ENCODE results near the gene NARS2. TPM values are rescaled to one million over a fixed set of nuclear protein-coding genes. Genes with fewer than 3 reads are reported as not detected.
"Not testable (repeated sequence)": the region's sequence is repeated elsewhere in the genome, so short reads cannot be mapped to it uniquely, and the experiment has no call there.

The NARS2 gene
- total RNA-seq, 1 experiment from 2014 or later: 23.4 TPM

GRCh38 chr11:78492973-78493372 is 81.7 kb downstream of the NARS2 start:
- DNase-seq (ENCODE audit: low read depth): no peak

GRCh38 chr11:78489184-78489583 is 85.5 kb downstream of the NARS2 start:
- DNase-seq (ENCODE audit: low read depth): no peak

GRCh38 chr11:78478536-78478935 is 96.1 kb downstream of the NARS2 start:
- no peak for DNase-seq (ENCODE audit: low read depth)

GRCh38 chr11:78476066-78476465 is 98.6 kb downstream of the NARS2 start:
- peak; percentile 52 for DNase-seq (ENCODE audit: low read depth)

- DNase-seq (ENCODE audit: low read depth): no peak
Measured at GRCh38 chr11:78474451-78474850, 100.2 kb downstream of the NARS2 start.

- no peak for DNase-seq (ENCODE audit: low read depth)
Measured at GRCh38 chr11:78472905-78473304, 101.8 kb downstream of the NARS2 start.

GRCh38 chr11:78472382-78472781 is 102.3 kb downstream of the NARS2 start:
- no peak for DNase-seq (ENCODE audit: low read depth)

- DNase-seq (ENCODE audit: low read depth): no peak
Measured at GRCh38 chr11:78470861-78471442, 103.7 kb downstream of the NARS2 start.

- no peak for DNase-seq (ENCODE audit: low read depth)
Measured at GRCh38 chr11:78469896-78470295, 104.8 kb downstream of the NARS2 start.

GRCh38 chr11:78467931-78468330 is 106.7 kb downstream of the NARS2 start:
- no peak for DNase-seq (ENCODE audit: low read depth)

GRCh38 chr11:78467370-78467769 is 107.3 kb downstream of the NARS2 start:
- DNase-seq (ENCODE audit: low read depth): no peak

GRCh38 chr11:78465169-78465942 is 109.3 kb downstream of the NARS2 start:
- DNase-seq (ENCODE audit: low read depth): no peak

GRCh38 chr11:78464787-78465168 is 109.9 kb downstream of the NARS2 start:
- not testable (repeated sequence) for DNase-seq (ENCODE audit: low read depth)

- peak; percentile 29 for DNase-seq (ENCODE audit: low read depth)
Measured at GRCh38 chr11:78460471-78460870, 114.2 kb downstream of the NARS2 start.

- no peak for DNase-seq (ENCODE audit: low read depth)
Measured at GRCh38 chr11:78459738-78460137, 114.9 kb downstream of the NARS2 start.

GRCh38 chr11:78457448-78457847 is 117.2 kb downstream of the NARS2 start:
- DNase-seq (ENCODE audit: low read depth): no peak

GRCh38 chr11:78453140-78453935 is 121.3 kb downstream of the NARS2 start:
- DNase-seq (ENCODE audit: low read depth): no peak

GRCh38 chr11:78451371-78452150 is 123.1 kb downstream of the NARS2 start:
- no peak for DNase-seq (ENCODE audit: low read depth)

GRCh38 chr11:78450866-78451265 is 123.8 kb downstream of the NARS2 start:
- DNase-seq (ENCODE audit: low read depth): no peak

- peak; percentile 3 for DNase-seq (ENCODE audit: low read depth)
Measured at GRCh38 chr11:78449866-78450265, 124.8 kb downstream of the NARS2 start.

GRCh38 chr11:78446210-78446609 is 128.5 kb downstream of the NARS2 start:
- DNase-seq (ENCODE audit: low read depth): no peak

- no peak for DNase-seq (ENCODE audit: low read depth)
Measured at GRCh38 chr11:78444726-78445125, 129.9 kb downstream of the NARS2 start.

Data from M059J (cell line).